Left lung (tissue), 10 donors: Measurements from ENCODE around the gene FREM2. TPM values are rescaled to one million over a fixed set of nuclear protein-coding genes. Genes with fewer than 3 reads are reported as not detected.

ENCODE experiments used
- ATAC-seq: fragments of 200-7000 bp; cut with Tn5 transposase; one replicate; pipeline ENCODE4 v1.9.1; 2020; ENCODE audit warnings: moderate library complexity
- DNase-seq, 4 donors: peaks; one replicate each; pipeline ENCODE4 v3.0.0-alpha.2; 2013 to 2020
- H3K27ac ChIP-seq, 2 donors: fragments of 200-600 bp; sonication (generic) in 1 of 2; one replicate each; pipeline versions ENCODE4 v1.5.0 to v1.8.0; 2020 to 2021
- H3K27me3 ChIP-seq, 2 donors: fragments of 200-600 bp; sonication (generic) in 1 of 2; one replicate each; pipeline versions ENCODE4 v1.5.0 to v1.8.0; 2020 to 2021
- H3K36me3 ChIP-seq, 2 donors: fragments of 200-600 bp; sonication (generic) in 1 of 2; one replicate each; pipeline versions ENCODE4 v1.5.0 to v1.8.0; 2020 to 2021
- H3K4me1 ChIP-seq, 2 donors: fragments of 200-600 bp; one replicate each; pipeline ENCODE4 v1.8.0; 2021
- H3K4me3 ChIP-seq, 2 donors: fragments of 200-600 bp; sonication (generic) in 1 of 2; one replicate each; pipeline versions ENCODE4 v1.5.0 to v1.8.0; 2020 to 2021; ENCODE audit warnings: mild to moderate bottlenecking in 1 of 2
- H3K9me3 ChIP-seq, 2 donors: fragments of 200-600 bp; sonication (generic) in 1 of 2; one replicate each; pipeline versions ENCODE4 v1.5.0 to v1.8.0; 2020 to 2021
- intact Hi-C, 2 donors: fragments of 100-400 bp; cut with DNase I; formaldehyde crosslinking; loops; one replicate each; pipeline versions ENCODE4 v1.11.2 to v1.14.2; 2022
- polyA plus RNA-seq, 6 donors: library from polyadenylated mRNA; unstranded; fragments of 120-200 nt; gene quantifications; one replicate each; pipeline ENCODE4 v1.2.1, GENCODE V29; 2013; ENCODE audit not compliant: insufficient read length in 6 of 6
- total RNA-seq, 2 donors: library from RNA; stranded (reverse); fragmentation: NEBNext Ultra II Directional; extraction: Animal tissue kit (Norgen Biotek cat#: 25700); gene quantifications; one replicate each; pipeline ENCODE4 v1.2.1, GENCODE V29; 2021
- TF ChIP-seq, protein P1 (sequence below), 2 donors: fragments of 200-600 bp; sonication (generic) in 1 of 2; IDR thresholded peaks; one replicate each; pipeline versions ENCODE4 v1.5.0 to v1.8.0; 2021; ENCODE audit warnings: antibody characterized with exemption in 2 of 2
- donor health status: DM: no; HTN: yes; CAD: no.
- donor health status: DM: no; HTN: no; CAD: no.

FREM2 gene
- total and polyA plus RNA-seq, 8 donors, result 12.4 to 54.1 (median 43.4) TPM

DNA sequence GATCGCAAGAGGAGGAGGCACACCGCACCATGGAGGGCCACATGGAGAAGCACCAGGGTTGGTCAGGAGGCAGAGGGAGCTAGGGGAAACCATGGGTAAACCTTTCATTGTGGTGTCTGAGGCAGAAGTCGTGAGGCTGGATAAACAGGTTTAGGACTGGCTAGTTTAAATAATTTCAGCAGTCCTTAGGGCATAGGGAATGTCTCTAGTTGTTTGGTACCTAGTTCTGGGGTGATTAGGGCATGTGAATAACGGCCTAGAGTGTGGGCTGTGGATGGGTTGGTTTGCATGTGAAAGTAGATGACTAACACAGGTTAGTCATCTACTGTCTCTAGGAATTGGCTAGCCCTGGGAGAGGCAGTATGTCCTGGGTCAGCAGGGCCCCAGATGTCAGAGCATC lies 201.4 kb downstream of the FREM2 start:
- H3K27ac ChIP-seq, result no peak overlapping the region
- TF ChIP-seq, protein P1, sequence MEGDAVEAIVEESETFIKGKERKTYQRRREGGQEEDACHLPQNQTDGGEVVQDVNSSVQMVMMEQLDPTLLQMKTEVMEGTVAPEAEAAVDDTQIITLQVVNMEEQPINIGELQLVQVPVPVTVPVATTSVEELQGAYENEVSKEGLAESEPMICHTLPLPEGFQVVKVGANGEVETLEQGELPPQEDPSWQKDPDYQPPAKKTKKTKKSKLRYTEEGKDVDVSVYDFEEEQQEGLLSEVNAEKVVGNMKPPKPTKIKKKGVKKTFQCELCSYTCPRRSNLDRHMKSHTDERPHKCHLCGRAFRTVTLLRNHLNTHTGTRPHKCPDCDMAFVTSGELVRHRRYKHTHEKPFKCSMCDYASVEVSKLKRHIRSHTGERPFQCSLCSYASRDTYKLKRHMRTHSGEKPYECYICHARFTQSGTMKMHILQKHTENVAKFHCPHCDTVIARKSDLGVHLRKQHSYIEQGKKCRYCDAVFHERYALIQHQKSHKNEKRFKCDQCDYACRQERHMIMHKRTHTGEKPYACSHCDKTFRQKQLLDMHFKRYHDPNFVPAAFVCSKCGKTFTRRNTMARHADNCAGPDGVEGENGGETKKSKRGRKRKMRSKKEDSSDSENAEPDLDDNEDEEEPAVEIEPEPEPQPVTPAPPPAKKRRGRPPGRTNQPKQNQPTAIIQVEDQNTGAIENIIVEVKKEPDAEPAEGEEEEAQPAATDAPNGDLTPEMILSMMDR (IDR thresholded peaks at IDR 0.05), result no peak
- no peak overlapping the region for H3K4me3 ChIP-seq
- no peaks in the 10 kb centered on the region for H3K36me3 ChIP-seq
- intact Hi-C loops, result no loop called here
- DNase-seq, result no peak
- ATAC-seq, result no peak
- no peaks in the 10 kb centered on the region for H3K27me3 ChIP-seq
- H3K9me3 ChIP-seq, result no peaks in the 10 kb centered on the region
- H3K4me1 ChIP-seq, result no peaks in the 10 kb centered on the region

DNA sequence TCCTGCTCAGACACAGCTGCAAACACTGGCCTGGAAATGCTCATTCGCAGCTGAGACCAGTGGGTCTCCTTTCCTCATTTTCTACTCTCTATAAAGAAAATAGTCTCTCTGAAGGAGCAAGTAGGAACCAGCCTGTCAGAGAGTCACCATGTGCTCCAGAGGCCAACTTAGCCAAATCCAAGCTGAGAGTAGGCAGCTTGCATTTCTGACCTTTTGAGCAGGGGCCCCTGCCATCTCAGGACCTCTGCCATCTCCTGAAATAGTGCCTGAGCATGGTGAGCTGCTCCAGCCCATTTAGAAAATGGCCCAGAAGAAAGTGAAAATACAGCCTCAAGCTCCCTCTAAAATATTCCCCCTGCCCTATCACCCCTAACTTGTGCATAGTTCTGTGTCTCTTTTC lies 208.2 kb downstream of the FREM2 start:
- no peak for DNase-seq
- Histone ChIP-seq H3K4me3 (no peak overlapping the region), H3K27me3 (no peaks in the 10 kb centered on the region), H3K36me3 (no peaks in the 10 kb centered on the region), H3K27ac (no peak overlapping the region), H3K9me3 (no peaks in the 10 kb centered on the region), H3K4me1 (no peaks in the 10 kb centered on the region)
- TF ChIP-seq, protein P1 (IDR thresholded peaks at IDR 0.05), result no peak
- no peak for ATAC-seq
- intact Hi-C loops, result no loop called here

DNA sequence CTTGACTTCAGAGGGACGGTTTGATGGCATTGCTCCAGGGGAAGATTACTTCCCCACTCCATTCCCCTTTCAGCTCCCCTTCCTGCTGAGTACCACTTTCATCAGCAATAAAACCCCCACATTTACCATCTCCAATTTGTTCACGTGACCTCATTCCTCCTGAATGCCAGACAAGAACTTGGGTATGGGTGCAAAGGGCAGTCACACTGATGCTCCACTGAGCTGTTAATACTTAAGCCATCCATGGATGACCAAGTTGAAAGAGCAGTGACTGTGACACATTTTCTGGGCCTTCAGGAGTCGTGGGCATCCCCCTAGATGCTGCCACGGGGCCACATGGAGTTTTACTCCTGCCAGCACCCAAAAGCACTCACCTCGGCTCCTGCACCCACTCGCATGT lies 210.6 kb downstream of the FREM2 start:
- TF ChIP-seq, protein P1 (IDR thresholded peaks at IDR 0.05), result no peak
- Histone ChIP-seq H3K4me3 (no peak overlapping the region), H3K27me3 (no peaks in the 10 kb centered on the region), H3K27ac (no peak overlapping the region), H3K36me3 (no peaks in the 10 kb centered on the region), H3K9me3 (no peaks in the 10 kb centered on the region), H3K4me1 (no peaks in the 10 kb centered on the region)
- intact Hi-C loops, result no loop called here
- DNase-seq, result no peak
- ATAC-seq, result no peak

DNA sequence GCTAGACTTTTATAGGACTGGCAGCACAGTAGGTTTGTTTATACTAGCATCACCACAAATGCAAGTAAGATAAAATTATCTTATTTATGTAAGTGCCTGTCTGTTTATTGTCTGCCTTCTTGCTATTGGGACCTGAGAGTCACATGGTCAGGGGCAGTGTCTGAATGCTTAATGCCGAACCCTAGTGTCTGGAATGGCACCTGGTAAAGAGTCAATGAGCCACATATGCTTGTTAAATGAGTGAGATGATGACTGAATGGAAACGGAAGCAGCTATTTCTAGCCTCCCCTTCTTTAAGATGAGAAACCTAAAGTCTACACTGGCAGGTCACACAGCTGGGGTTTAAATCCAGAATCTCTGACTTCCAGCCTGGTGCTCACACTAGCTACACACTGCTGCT lies 211.6 kb downstream of the FREM2 start:
- no peak for ATAC-seq
- Histone ChIP-seq H3K27ac (no peak overlapping the region), H3K9me3 (no peaks in the 10 kb centered on the region), H3K36me3 (no peaks in the 10 kb centered on the region), H3K27me3 (no peaks in the 10 kb centered on the region), H3K4me1 (no peaks in the 10 kb centered on the region), H3K4me3 (no peak overlapping the region)
- intact Hi-C loops, result no loop called here
- TF ChIP-seq, protein P1 (IDR thresholded peaks at IDR 0.05), result no peak
- no peak for DNase-seq

DNA sequence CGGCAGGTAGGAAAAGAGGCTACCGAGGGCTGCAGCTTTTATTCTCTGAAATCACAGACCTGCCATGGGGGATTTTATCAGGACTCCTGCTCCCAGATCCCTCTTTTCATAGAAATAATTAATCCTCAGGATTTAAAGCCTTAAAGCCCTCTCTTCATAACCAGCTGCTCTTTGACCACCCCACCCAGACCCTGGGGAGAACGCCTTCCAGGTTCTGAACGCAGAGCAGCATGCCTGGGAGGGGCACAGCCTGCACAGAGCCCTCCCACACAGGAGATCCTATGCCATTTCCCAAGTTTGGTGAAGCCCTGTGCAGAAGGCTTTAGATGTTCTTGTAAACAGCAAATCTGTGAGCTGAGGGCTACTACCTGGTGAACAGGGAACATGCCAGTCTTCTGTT lies 212.7 kb downstream of the FREM2 start:
- no peaks in the 10 kb centered on the region for H3K4me1 ChIP-seq
- TF ChIP-seq, protein P1 (IDR thresholded peaks at IDR 0.05), result no peak
- H3K4me3 ChIP-seq, result no peak overlapping the region
- no peaks in the 10 kb centered on the region for H3K36me3 ChIP-seq
- intact Hi-C loops, result no loop called here
- no peaks in the 10 kb centered on the region for H3K27me3 ChIP-seq
- no peak overlapping the region for H3K27ac ChIP-seq
- ATAC-seq (no peak), DNase-seq (no peak)
- no peaks in the 10 kb centered on the region for H3K9me3 ChIP-seq
